Suprapubic skin (tissue), 3 donors: ENCODE results near the gene GRK4.

Source experiments
- EP300 ChIP-seq: sonication (generic); formaldehyde crosslinking; IDR thresholded peaks from one replicate; pipeline ENCODE4 v1.6.1; 2017; ENCODE audit warnings: antibody characterized with exemption
- POLR2A ChIP-seq, 2 donors: fragments of 450-650 bp; IDR thresholded peaks; one replicate each; pipeline ENCODE4 v1.6.1; 2017; ENCODE audit warnings: antibody characterized with exemption in 2 of 2, mild to moderate bottlenecking in 2 of 2, moderate library complexity in 2 of 2
- TF ChIP-seq, protein P1 (sequence below), 2 donors: fragments of 200-600 bp in 1 of 2; fragments of 450-650 bp in 1 of 2; sonication (generic) in 1 of 2; IDR thresholded peaks; one replicate each; pipeline ENCODE4 v1.5.1; 2016 to 2019; ENCODE audit warnings: antibody characterized with exemption in 2 of 2, mild to moderate bottlenecking in 1 of 2, moderate library complexity in 1 of 2

- TF ChIP-seq, protein P1, sequence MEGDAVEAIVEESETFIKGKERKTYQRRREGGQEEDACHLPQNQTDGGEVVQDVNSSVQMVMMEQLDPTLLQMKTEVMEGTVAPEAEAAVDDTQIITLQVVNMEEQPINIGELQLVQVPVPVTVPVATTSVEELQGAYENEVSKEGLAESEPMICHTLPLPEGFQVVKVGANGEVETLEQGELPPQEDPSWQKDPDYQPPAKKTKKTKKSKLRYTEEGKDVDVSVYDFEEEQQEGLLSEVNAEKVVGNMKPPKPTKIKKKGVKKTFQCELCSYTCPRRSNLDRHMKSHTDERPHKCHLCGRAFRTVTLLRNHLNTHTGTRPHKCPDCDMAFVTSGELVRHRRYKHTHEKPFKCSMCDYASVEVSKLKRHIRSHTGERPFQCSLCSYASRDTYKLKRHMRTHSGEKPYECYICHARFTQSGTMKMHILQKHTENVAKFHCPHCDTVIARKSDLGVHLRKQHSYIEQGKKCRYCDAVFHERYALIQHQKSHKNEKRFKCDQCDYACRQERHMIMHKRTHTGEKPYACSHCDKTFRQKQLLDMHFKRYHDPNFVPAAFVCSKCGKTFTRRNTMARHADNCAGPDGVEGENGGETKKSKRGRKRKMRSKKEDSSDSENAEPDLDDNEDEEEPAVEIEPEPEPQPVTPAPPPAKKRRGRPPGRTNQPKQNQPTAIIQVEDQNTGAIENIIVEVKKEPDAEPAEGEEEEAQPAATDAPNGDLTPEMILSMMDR (IDR thresholded peaks at IDR 0.05): no peak
- TF ChIP-seq EP300: no peak
- no peak for TF ChIP-seq POLR2A (IDR thresholded peaks at IDR 0.05)
These were observed 31.7 kb upstream of the GRK4 start for GRCh38 chr4:2931512-2932301.
